HCT116 (cell line): ENCODE data around the gene FUNDC2. TPM values are rescaled to one million over a fixed set of nuclear protein-coding genes. Genes with fewer than 3 reads are reported as not detected.

Experiments used
- ATAC-seq: fragments of 200-7000 bp; cut with Tn5 transposase; 2 replicates; pipeline ENCODE4 v1.9.1; 2020; ENCODE audit warnings: mild to moderate bottlenecking, moderate library complexity
- BruUV-seq: library from RNA; stranded (reverse); fragments of 400-500 nt; replicated peaks from 2 replicates; lab custom pipeline; 2021; lab: Mats Ljungman, UMichigan
- CTCF ChIA-PET: fragments of 300-600 bp; sonication (Branson Sonifier 250); formaldehyde crosslinking; loops from one replicate; lab custom pipeline; 2021; ENCODE audit warnings: antibody characterized with exemption; lab: Charles Lee
- POLR2A ChIA-PET: fragments of 300-600, 350-600 bp; sonication (Branson Sonifier 250); formaldehyde crosslinking; loops from one replicate; lab custom pipeline; 2021; ENCODE audit warnings: antibody characterized with exemption; lab: Charles Lee
- RAD21 ChIA-PET, 2 experiments: fragments of 300-600 bp; sonication (Branson Sonifier 250); formaldehyde crosslinking; loops; one replicate each; lab custom pipeline; 2023; ENCODE audit warnings: low total read pairs in 2 of 2; ENCODE audit not compliant: uncharacterized antibody in 2 of 2, unreplicated experiment in 2 of 2, low non-redundant PET in 1 of 2; lab: Charles Lee
- DNase-seq: peaks from one replicate; pipeline ENCODE4 v3.0.0-alpha.2; 2010; ENCODE audit warnings: low read depth, low spot score
- H2AFZ ChIP-seq: fragments of 200-600 bp; shearing (Covaris generic), sonication (generic); 2 replicates; pipeline ENCODE4 v1.6.1; 2017; ENCODE audit warnings: low read depth, mixed run types, mixed read lengths, antibody characterized with exemption, low read length; ENCODE audit not compliant: poor library complexity, severe bottlenecking
- H3K27ac ChIP-seq: 2 replicates; pipeline ENCODE4 v1.5.1; 2012; ENCODE audit warnings: low read depth, low read length
- H3K27me3 ChIP-seq: fragments of 200-600 bp; sonication (generic); 2 replicates; pipeline ENCODE4 v1.6.1; 2016; ENCODE audit warnings: mixed run types, low read length, mixed read lengths; ENCODE audit not compliant: insufficient read depth
- H3K36me3 ChIP-seq, 2 experiments: fragments of 200-500 bp in 1 of 2; fragments of 200-600 bp in 1 of 2; sonication (Bioruptor generic) in 1 of 2; sonication (generic) in 1 of 2; 2 replicates each; pipeline versions ENCODE4 v1.5.1 to v1.6.1; 2014 to 2016; ENCODE audit warnings: low read length in 2 of 2, inconsistent platforms in 1 of 2, mixed read lengths in 1 of 2, mixed run types in 1 of 2; ENCODE audit not compliant: insufficient read depth in 2 of 2, control insufficient read depth in 1 of 2
- H3K4me1 ChIP-seq, 2 experiments: fragments of 200-600 bp in 1 of 2; sonication (generic) in 1 of 2; 2 replicates each; pipeline versions ENCODE4 v1.5.1 to v1.6.1; 2012 to 2017; ENCODE audit warnings: low read length in 2 of 2, inconsistent platforms in 1 of 2, mild to moderate bottlenecking in 1 of 2, mixed read lengths in 1 of 2, mixed run types in 1 of 2, moderate library complexity in 1 of 2; ENCODE audit not compliant: insufficient read depth in 2 of 2, control insufficient read depth in 1 of 2
- H3K4me2 ChIP-seq: fragments of 200-600 bp; sonication (generic); 2 replicates; pipeline ENCODE4 v1.6.1; 2017; ENCODE audit warnings: mixed run types, low read length, mixed read lengths
- H3K4me3 ChIP-seq, 2 experiments: fragments of 200-600 bp in 1 of 2; sonication (generic) in 1 of 2; replicated peaks in 1 of 2; 2 replicates each; pipeline ENCODE4 v1.5.1; 2011 to 2016; ENCODE audit warnings: low read length in 2 of 2, control low read depth in 1 of 2, low read depth in 1 of 2, mild to moderate bottlenecking in 1 of 2, mixed read lengths in 1 of 2, mixed run types in 1 of 2
- H3K79me2 ChIP-seq: fragments of 200-600 bp; sonication (generic); 2 replicates; pipeline ENCODE4 v1.6.1; 2017; ENCODE audit warnings: mild to moderate bottlenecking, mixed run types, low read length, moderate library complexity, mixed read lengths; ENCODE audit not compliant: insufficient read depth
- H3K9ac ChIP-seq: fragments of 200-600 bp; sonication (generic); 2 replicates; pipeline ENCODE4 v1.6.1; 2016; ENCODE audit warnings: low read length, mixed read lengths
- H3K9me2 ChIP-seq: fragments of 200-600 bp; sonication (generic), shearing (Covaris generic); 2 replicates; pipeline ENCODE4 v1.6.1; 2017; ENCODE audit warnings: mixed run types, mild to moderate bottlenecking, moderate library complexity; ENCODE audit not compliant: insufficient read depth
- H3K9me3 ChIP-seq, 2 experiments: fragments of 200-500 bp in 1 of 2; fragments of 200-600 bp in 1 of 2; sonication (Bioruptor generic) in 1 of 2; sonication (generic) in 1 of 2; 2 replicates each; pipeline ENCODE4 v1.6.1; 2014 to 2017; ENCODE audit warnings: low read length in 2 of 2, mixed read lengths in 2 of 2, inconsistent platforms in 1 of 2, low read depth in 1 of 2, mild to moderate bottlenecking in 1 of 2, mixed run types in 1 of 2, moderate library complexity in 1 of 2; ENCODE audit not compliant: control insufficient read depth in 1 of 2, insufficient read depth in 1 of 2
- H4K20me1 ChIP-seq: fragments of 200-600 bp; sonication (generic), shearing (Covaris generic); 2 replicates; pipeline ENCODE4 v1.6.1; 2017; ENCODE audit warnings: mixed run types, mild to moderate bottlenecking, moderate library complexity; ENCODE audit not compliant: insufficient read depth
- ATF3 ChIP-seq: IDR thresholded peaks from 2 replicates; pipeline ENCODE4 v1.6.1; 2012
- CBX3 ChIP-seq: IDR thresholded peaks from 2 replicates; pipeline ENCODE4 v1.6.1; 2012; ENCODE audit warnings: low read depth
- CEBPB ChIP-seq: IDR thresholded peaks from 2 replicates; pipeline ENCODE4 v1.6.1; 2012; ENCODE audit warnings: low read depth
- CTCF ChIP-seq, 3 experiments: fragments of 200-600 bp in 1 of 3; sonication (generic) in 1 of 3; IDR thresholded peaks in 2 of 3; conservative IDR thresholded peaks in 1 of 3; 2 replicates each; pipeline ENCODE4 v1.5.1; 2012 to 2017; ENCODE audit warnings: low read depth in 2 of 3, low read length in 2 of 3, antibody characterized with exemption in 1 of 3, borderline replicate concordance in 1 of 3, control low read depth in 1 of 3, mild to moderate bottlenecking in 1 of 3, mixed read lengths in 1 of 3, mixed run types in 1 of 3, moderate library complexity in 1 of 3; ENCODE audit not compliant: insufficient read depth in 1 of 3
- EGR1 ChIP-seq: IDR thresholded peaks from 2 replicates; pipeline ENCODE4 v1.6.1; 2012; ENCODE audit warnings: low read depth
- ELF1 ChIP-seq: IDR thresholded peaks from 2 replicates; pipeline ENCODE4 v1.6.1; 2012; ENCODE audit warnings: low read depth, borderline replicate concordance
- EZH2 ChIP-seq: fragments of 200-600 bp; sonication (generic); IDR thresholded peaks from 2 replicates; pipeline ENCODE4 v1.6.1; 2017; ENCODE audit warnings: antibody characterized with exemption, mixed run types
- EZH2phosphoT487 ChIP-seq: fragments of 200-600 bp; IDR thresholded peaks from 2 replicates; pipeline ENCODE4 v1.6.1; 2018; ENCODE audit warnings: antibody characterized with exemption, borderline replicate concordance
- FOSL1 ChIP-seq: IDR thresholded peaks from 2 replicates; pipeline ENCODE4 v1.6.1; 2012; ENCODE audit warnings: low read depth
- JUND ChIP-seq: IDR thresholded peaks from 2 replicates; pipeline ENCODE4 v1.6.1; 2012
- MAX ChIP-seq: IDR thresholded peaks from 2 replicates; pipeline ENCODE4 v1.6.1; 2012
- POLR2A ChIP-seq: IDR thresholded peaks from 2 replicates; pipeline ENCODE4 v1.7.0; 2011; ENCODE audit warnings: borderline replicate concordance; ENCODE audit not compliant: insufficient read depth, insufficient read length; ENCODE audit errors: extremely low read depth
- POLR2AphosphoS5 ChIP-seq: IDR thresholded peaks from 2 replicates; pipeline ENCODE4 v1.6.1; 2011; ENCODE audit warnings: mild to moderate bottlenecking, low read depth, low read length, moderate library complexity
- RAD21 ChIP-seq: IDR thresholded peaks from 2 replicates; pipeline ENCODE4 v1.6.1; 2012; ENCODE audit warnings: low read depth, mild to moderate bottlenecking
- REST ChIP-seq: IDR thresholded peaks from 2 replicates; pipeline ENCODE4 v1.6.1; 2012; ENCODE audit warnings: low read depth
- SIN3A ChIP-seq: IDR thresholded peaks from 2 replicates; pipeline ENCODE4 v1.6.1; 2012; ENCODE audit warnings: low read depth
- SP1 ChIP-seq: IDR thresholded peaks from 2 replicates; pipeline ENCODE4 v1.6.1; 2012; ENCODE audit warnings: low read depth
- ZBTB33 ChIP-seq: IDR thresholded peaks from 2 replicates; pipeline ENCODE4 v1.6.1; 2011; ENCODE audit warnings: mild to moderate bottlenecking, low read length, moderate library complexity; ENCODE audit not compliant: insufficient replicate concordance; ENCODE audit errors: extremely low read depth
- ZFX ChIP-seq: fragments of 450-650 bp; IDR thresholded peaks from 2 replicates; pipeline ENCODE4 v1.6.1; 2017
- ZNF274 ChIP-seq: fragments of 200-500 bp; sonication (Bioruptor generic); IDR thresholded peaks from 2 replicates; pipeline ENCODE4 v1.6.1; 2014; ENCODE audit warnings: mild to moderate bottlenecking, low read depth, low read length, inconsistent platforms
- intact Hi-C: fragments of 100-400 bp; cut with micrococcal nuclease; formaldehyde crosslinking; loops from 2 replicates; pipeline ENCODE4 v1.10.0; 2022
- total RNA-seq: library from RNA; stranded (reverse); gene quantifications from one replicate; pipeline ENCODE4 v1.2.1, GENCODE V29; 2021; ENCODE audit not compliant: unreplicated experiment

The FUNDC2 gene
- total RNA-seq, 1 experiment from 2014 or later, result 32.5 TPM

GRCh38 chrX:154979629-154980028 is 47.0 kb upstream of the FUNDC2 start:
- Histone ChIP-seq H3K9me2 (no peaks in the 10 kb centered on the region), H3K27me3 (no peaks in the 10 kb centered on the region), H3K4me2 (no peak overlapping the region), H4K20me1 (no peaks in the 10 kb centered on the region), H3K36me3 (no peaks in the 10 kb centered on the region), H3K9me3 (no peaks in the 10 kb centered on the region), H3K79me2 (no peaks in the 10 kb centered on the region), H3K4me1 (peaks cover 0 to 10% of the 10 kb centered on the region in 2 experiments; a peak in 1 of 4 replicates), H3K27ac (no peak overlapping the region), H3K4me3 (no peak overlapping the region), H2AFZ (no peak overlapping the region), H3K9ac (no peak overlapping the region)
- ChIA-PET CTCF (interaction anchor here (1.4 kb wide), 1 partner anchor 62 kb away, joined by 5 read pairs; no protein-coding TSS in a partner anchor), RAD21 (interaction anchor here in 1 of 2 experiments (0.7 kb wide), 1 partner anchor 196 kb away, joined by 4 read pairs; no protein-coding TSS in a partner anchor), POLR2A (no interaction called here)
- no TSS peak for BruUV-seq
- intact Hi-C loops, result loop anchor here (2.0 kb wide), 3 partner anchors 77 to 841 kb away; no protein-coding TSS in a partner anchor
- ATAC-seq (no peak), DNase-seq (no peak)
- TF ChIP-seq FOSL1 (no peak), SP1 (no peak), JUND (no peak), POLR2A (no peak), ELF1 (no peak), CBX3 (no peak), EGR1 (no peak), REST (no peak), ZFX (no peak), POLR2AphosphoS5 (no peak), SIN3A (no peak), RAD21 (no peak), ZBTB33 (no peak), CTCF (IDR thresholded peaks at IDR 0.05 in 2 of 3, conservative IDR thresholded peaks at IDR 0.05 in 1 of 3; ENCODE audit: borderline replicate concordance in 1 of 3, insufficient read depth in 1 of 3, low read depth in 2 of 3, low read length in 2 of 3) (no peak), ATF3 (no peak), ZNF274 (no peak), MAX (no peak), CEBPB (no peak), EZH2phosphoT487 (no peak), EZH2 (no peak)
